ENCODE results near the gene L3MBTL1. TPM values are rescaled to one million over a fixed set of nuclear protein-coding genes. Genes with fewer than 3 reads are reported as not detected.

L3MBTL1 gene
- total and polyA plus RNA-seq, 2 donors from 2014 or later = 4.8 to 16.2 TPM

DNA sequence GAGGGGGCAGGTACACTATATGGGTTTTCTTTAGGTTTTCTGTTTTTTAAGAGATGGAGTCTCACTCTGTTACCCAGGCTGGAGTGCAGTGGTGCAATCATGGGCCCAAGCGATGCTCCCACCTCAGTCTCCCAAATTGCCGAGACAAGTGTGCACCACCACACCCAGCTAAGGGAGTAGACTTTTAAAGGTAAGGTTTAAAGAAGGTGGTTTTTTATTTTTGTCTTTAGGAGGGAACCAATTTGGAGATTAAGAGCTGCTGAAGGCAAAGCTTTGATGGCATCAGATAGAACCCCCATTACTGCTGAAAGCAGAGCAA lies 41.9 kb upstream of the L3MBTL1 start:
- H3K27ac ChIP-seq (ENCODE audit: low read depth in 2 of 2, low read length in 2 of 2) = no peak overlapping the region
- TF ChIP-seq, protein P1, sequence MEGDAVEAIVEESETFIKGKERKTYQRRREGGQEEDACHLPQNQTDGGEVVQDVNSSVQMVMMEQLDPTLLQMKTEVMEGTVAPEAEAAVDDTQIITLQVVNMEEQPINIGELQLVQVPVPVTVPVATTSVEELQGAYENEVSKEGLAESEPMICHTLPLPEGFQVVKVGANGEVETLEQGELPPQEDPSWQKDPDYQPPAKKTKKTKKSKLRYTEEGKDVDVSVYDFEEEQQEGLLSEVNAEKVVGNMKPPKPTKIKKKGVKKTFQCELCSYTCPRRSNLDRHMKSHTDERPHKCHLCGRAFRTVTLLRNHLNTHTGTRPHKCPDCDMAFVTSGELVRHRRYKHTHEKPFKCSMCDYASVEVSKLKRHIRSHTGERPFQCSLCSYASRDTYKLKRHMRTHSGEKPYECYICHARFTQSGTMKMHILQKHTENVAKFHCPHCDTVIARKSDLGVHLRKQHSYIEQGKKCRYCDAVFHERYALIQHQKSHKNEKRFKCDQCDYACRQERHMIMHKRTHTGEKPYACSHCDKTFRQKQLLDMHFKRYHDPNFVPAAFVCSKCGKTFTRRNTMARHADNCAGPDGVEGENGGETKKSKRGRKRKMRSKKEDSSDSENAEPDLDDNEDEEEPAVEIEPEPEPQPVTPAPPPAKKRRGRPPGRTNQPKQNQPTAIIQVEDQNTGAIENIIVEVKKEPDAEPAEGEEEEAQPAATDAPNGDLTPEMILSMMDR (IDR thresholded peaks at IDR 0.05; ENCODE audit: borderline replicate concordance, extremely low read depth, insufficient read depth) = no peak
- no peaks in the 10 kb centered on the region for H3K27me3 ChIP-seq (ENCODE audit: control insufficient read depth, insufficient read depth, low read length)
- H3K4me3 ChIP-seq (ENCODE audit: low read length in 3 of 3) = no peak overlapping the region
- intact Hi-C loops (cut with DNase I) = no loop called here
- no peaks in the 10 kb centered on the region for H3K9me3 ChIP-seq (ENCODE audit: control insufficient read depth in 2 of 3, insufficient read depth in 1 of 3, low read length in 3 of 3)
- DNase-seq (no peak), FAIRE-seq (no peak)
- H3K9ac ChIP-seq (ENCODE audit: low read length in 3 of 3) = no peak overlapping the region
- peaks cover 0 to 5% (median 2%) of the 10 kb centered on the region in 3 donors for H3K4me1 ChIP-seq (ENCODE audit: control insufficient read depth in 2 of 3, insufficient read depth in 2 of 3, low read depth in 1 of 3, low read length in 3 of 3)
- peaks cover 8 to 45% (median 23%) of the 10 kb centered on the region in 3 donors for H3K36me3 ChIP-seq (ENCODE audit: control insufficient read depth in 2 of 3, insufficient read depth in 3 of 3, low read length in 3 of 3)

DNA sequence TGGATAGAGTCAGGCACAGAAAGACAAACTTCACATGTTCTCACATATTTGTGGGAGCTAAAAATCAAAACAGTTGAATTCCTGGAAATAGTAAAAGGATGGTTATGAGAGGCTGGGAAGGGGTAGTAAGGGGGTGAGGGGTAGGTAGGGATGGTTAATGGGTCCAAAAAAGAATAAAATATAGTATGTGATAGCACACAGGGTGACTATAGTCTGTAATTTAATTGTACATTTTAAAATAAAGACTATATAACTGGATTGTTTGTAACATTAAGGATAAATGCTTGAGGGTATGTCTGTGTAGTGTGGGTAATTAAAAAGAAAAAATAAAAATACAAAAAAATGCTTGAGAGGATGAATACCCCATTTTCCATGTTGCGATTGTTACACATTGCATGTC lies 39.9 kb upstream of the L3MBTL1 start:
- Histone ChIP-seq H3K27me3 (ENCODE audit: control insufficient read depth, insufficient read depth, low read length) (no peaks in the 10 kb centered on the region), H3K9ac (ENCODE audit: low read length in 3 of 3) (no peak overlapping the region), H3K4me1 (ENCODE audit: control insufficient read depth in 2 of 3, insufficient read depth in 2 of 3, low read depth in 1 of 3, low read length in 3 of 3) (no peaks in the 10 kb centered on the region), H3K4me3 (ENCODE audit: low read length in 3 of 3) (no peak overlapping the region), H3K27ac (ENCODE audit: low read depth in 2 of 2, low read length in 2 of 2) (no peak overlapping the region), H3K36me3 (ENCODE audit: control insufficient read depth in 2 of 3, insufficient read depth in 3 of 3, low read length in 3 of 3) (peaks cover 5 to 28% (median 12%) of the 10 kb centered on the region in 3 donors), H3K9me3 (ENCODE audit: control insufficient read depth in 2 of 3, insufficient read depth in 1 of 3, low read length in 3 of 3) (no peaks in the 10 kb centered on the region)
- no peak for FAIRE-seq
- intact Hi-C loops (cut with DNase I) = no loop called here
- DNase-seq = no peak
- TF ChIP-seq, protein P1 (IDR thresholded peaks at IDR 0.05; ENCODE audit: borderline replicate concordance, extremely low read depth, insufficient read depth) = no peak

DNA sequence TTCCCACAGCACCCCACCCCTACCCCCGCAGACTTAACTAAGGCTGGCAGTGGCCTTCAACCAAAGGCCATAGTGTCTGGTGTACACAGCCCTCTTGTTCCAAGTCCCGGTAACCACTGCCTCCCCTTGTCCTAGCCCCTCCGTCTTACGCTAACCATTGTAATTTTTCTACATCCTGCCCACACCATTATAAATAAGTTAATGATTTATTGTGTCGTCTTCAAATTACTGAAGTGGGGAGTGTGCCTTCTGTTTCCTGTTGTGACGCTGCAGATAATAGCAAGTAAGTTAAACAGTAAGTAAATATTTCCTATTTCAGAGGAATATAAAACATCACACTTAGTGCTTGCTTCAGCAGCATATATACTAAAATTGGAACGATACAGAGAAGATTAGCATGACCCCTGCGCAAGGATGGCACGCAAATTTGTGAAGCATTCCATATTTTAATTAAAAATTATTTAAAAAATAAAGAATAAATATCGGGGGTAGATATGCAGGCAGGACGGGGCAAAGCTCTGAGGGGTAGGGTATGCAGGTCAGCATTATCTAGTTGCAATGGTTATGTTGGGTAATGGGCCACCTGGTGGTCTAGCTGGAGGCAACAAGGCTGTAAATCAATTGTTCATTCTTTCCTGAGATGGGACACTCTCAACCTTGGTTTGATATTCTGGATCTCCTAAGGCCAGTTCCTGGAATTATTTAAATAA lies 34.7 kb upstream of the L3MBTL1 start:
- Histone ChIP-seq H3K9ac (ENCODE audit: low read length in 3 of 3) (no peak overlapping the region), H3K9me3 (ENCODE audit: control insufficient read depth in 2 of 3, insufficient read depth in 1 of 3, low read length in 3 of 3) (no peaks in the 10 kb centered on the region), H3K4me3 (ENCODE audit: low read length in 3 of 3) (no peak overlapping the region), H3K36me3 (ENCODE audit: control insufficient read depth in 2 of 3, insufficient read depth in 3 of 3, low read length in 3 of 3) (no peaks in the 10 kb centered on the region), H3K4me1 (ENCODE audit: control insufficient read depth in 2 of 3, insufficient read depth in 2 of 3, low read depth in 1 of 3, low read length in 3 of 3) (no peaks in the 10 kb centered on the region), H3K27ac (ENCODE audit: low read depth in 2 of 2, low read length in 2 of 2) (no peak overlapping the region), H3K27me3 (ENCODE audit: control insufficient read depth, insufficient read depth, low read length) (no peaks in the 10 kb centered on the region)
- TF ChIP-seq, protein P1 (IDR thresholded peaks at IDR 0.05; ENCODE audit: borderline replicate concordance, extremely low read depth, insufficient read depth) = no peak
- intact Hi-C loops (cut with DNase I) = no loop called here
- DNase-seq (peak in 1 of 5 donors; percentile 12), FAIRE-seq (no peak)

DNA sequence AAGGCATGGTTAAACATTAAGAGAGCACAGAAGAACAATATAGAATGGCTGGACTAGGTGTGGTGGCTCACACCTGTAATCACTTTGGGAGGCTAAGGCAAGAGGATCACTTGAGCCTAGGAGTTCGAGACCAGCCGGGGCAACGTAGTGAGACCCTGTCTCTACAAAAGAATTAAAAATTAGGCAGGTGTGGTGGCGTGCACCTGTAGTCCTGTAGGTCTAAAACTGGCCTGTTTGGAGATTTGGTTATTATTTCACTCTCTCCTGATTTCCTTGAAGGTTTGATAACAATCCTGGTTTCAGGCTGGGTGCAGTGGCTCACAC lies 34.2 kb upstream of the L3MBTL1 start:
- Histone ChIP-seq H3K4me1 (ENCODE audit: control insufficient read depth in 2 of 3, insufficient read depth in 2 of 3, low read depth in 1 of 3, low read length in 3 of 3) (no peaks in the 10 kb centered on the region), H3K27me3 (ENCODE audit: control insufficient read depth, insufficient read depth, low read length) (no peaks in the 10 kb centered on the region), H3K4me3 (ENCODE audit: low read length in 3 of 3) (no peak overlapping the region), H3K9ac (ENCODE audit: low read length in 3 of 3) (no peak overlapping the region), H3K36me3 (ENCODE audit: control insufficient read depth in 2 of 3, insufficient read depth in 3 of 3, low read length in 3 of 3) (no peaks in the 10 kb centered on the region), H3K9me3 (ENCODE audit: control insufficient read depth in 2 of 3, insufficient read depth in 1 of 3, low read length in 3 of 3) (no peaks in the 10 kb centered on the region), H3K27ac (ENCODE audit: low read depth in 2 of 2, low read length in 2 of 2) (no peak overlapping the region)
- intact Hi-C loops (cut with DNase I) = no loop called here
- DNase-seq (no peak), FAIRE-seq (no peak)
- TF ChIP-seq, protein P1 (IDR thresholded peaks at IDR 0.05; ENCODE audit: borderline replicate concordance, extremely low read depth, insufficient read depth) = no peak

All from kidney (tissue), 14 donors.